BJ (cell line): ENCODE results near the gene SERPINB7. TPM values are rescaled to one million over a fixed set of nuclear protein-coding genes. Genes with fewer than 3 reads are reported as not detected.

Source experiments
- CTCF ChIA-PET: fragments of 350-600 bp; formaldehyde crosslinking; extraction: SDS; loops from one replicate; lab custom pipeline; 2021; ENCODE audit warnings: antibody characterized with exemption, inconsistent platforms; lab: Yijun Ruan, JAX
- POLR2A ChIA-PET: fragments of 300-600 bp; sonication (Branson Sonifier 250); formaldehyde crosslinking; extraction: SDS; loops from one replicate; lab custom pipeline; 2021; ENCODE audit warnings: antibody characterized with exemption; lab: Charles Lee
- DNase-seq: peaks from one replicate; pipeline ENCODE4 v3.0.0-alpha.2; 2011; ENCODE audit warnings: low read depth
- H3K27me3 ChIP-seq: 2 replicates; pipeline ENCODE4 v1.6.0; 2011; ENCODE audit warnings: low read length; ENCODE audit not compliant: control insufficient read depth, insufficient read depth
- H3K36me3 ChIP-seq: 2 replicates; pipeline ENCODE4 v1.5.1; 2011; ENCODE audit warnings: low read length; ENCODE audit not compliant: control insufficient read depth, insufficient read depth
- H3K4me3 ChIP-seq: 2 replicates; pipeline ENCODE4 v1.5.1; 2011; ENCODE audit warnings: low read depth, mild to moderate bottlenecking, control low read depth, low read length
- polyA plus RNA-seq: library from polyadenylated mRNA; depleted of rRNA; stranded (reverse); fragments of >200 nt; gene quantifications from 2 replicates; pipeline ENCODE4 v1.2.3, GENCODE V29; 2011
- TF ChIP-seq, protein P1 (sequence below): IDR thresholded peaks from 2 replicates; pipeline ENCODE4 v1.5.1; 2011; ENCODE audit warnings: low read depth, mild to moderate bottlenecking, control low read depth, inconsistent platforms, low read length, moderate library complexity; ENCODE audit not compliant: insufficient read depth

SERPINB7 gene
- polyA plus RNA-seq, 1 experiment = 149 TPM

DNA sequence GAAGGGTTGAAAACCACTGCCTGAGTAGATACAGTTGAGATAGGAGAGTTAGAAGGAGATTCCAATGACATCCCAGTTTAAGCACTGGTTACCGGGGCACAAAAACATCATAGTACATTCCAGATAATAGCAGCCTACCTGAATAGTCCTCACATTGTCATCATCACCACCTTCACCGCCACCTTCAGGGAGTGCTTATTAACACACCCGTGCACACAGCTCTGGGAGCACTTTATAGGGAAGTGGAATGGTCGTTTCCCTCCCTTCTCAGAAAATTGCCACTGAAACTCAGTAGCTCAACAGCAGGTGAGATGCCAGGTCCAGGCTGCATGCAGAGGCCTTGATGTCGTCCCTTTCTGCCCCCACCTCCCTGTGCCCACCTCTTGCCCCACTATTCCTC lies 8.2 kb downstream of the SERPINB7 start:
- POLR2A ChIA-PET = no interaction called here

DNA sequence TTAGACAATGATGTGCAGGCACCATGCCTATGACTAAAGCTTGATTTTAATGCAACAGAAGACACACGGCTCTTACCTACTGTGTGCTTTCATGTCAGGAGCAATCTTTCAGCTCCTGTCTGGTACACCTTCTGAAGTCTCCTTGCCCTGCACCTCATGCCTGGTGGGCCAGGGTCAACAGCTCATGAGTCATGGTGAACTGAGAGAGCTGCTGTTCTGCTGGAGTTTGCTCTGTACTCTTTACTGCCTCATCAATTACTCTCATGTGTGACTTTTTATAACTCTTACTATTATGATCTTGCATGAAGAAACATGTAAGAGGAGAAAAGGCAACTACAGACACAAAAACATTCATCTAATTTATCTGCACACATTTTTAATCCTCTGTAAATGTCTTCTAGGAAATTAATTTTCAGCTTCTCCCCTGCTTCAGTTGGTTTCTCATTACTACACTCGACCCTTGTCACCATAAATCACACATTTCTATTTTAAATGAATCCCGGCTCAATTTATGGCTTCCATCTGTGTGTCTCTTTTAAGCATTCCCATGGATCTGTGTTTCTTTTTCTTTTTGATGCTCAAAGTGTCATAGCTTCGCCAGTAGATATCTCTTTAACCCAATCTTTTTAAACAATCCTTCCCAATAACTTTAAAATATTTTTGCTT lies 9.7 kb downstream of the SERPINB7 start:
- Histone ChIP-seq H3K27me3 (no peaks in the 10 kb centered on the region), H3K36me3 (peaks cover 2% of the 10 kb centered on the region; the same call in 1 of the 2 replicates), H3K4me3 (no peak overlapping the region)
- TF ChIP-seq, protein P1, sequence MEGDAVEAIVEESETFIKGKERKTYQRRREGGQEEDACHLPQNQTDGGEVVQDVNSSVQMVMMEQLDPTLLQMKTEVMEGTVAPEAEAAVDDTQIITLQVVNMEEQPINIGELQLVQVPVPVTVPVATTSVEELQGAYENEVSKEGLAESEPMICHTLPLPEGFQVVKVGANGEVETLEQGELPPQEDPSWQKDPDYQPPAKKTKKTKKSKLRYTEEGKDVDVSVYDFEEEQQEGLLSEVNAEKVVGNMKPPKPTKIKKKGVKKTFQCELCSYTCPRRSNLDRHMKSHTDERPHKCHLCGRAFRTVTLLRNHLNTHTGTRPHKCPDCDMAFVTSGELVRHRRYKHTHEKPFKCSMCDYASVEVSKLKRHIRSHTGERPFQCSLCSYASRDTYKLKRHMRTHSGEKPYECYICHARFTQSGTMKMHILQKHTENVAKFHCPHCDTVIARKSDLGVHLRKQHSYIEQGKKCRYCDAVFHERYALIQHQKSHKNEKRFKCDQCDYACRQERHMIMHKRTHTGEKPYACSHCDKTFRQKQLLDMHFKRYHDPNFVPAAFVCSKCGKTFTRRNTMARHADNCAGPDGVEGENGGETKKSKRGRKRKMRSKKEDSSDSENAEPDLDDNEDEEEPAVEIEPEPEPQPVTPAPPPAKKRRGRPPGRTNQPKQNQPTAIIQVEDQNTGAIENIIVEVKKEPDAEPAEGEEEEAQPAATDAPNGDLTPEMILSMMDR = no peak
- ChIA-PET CTCF (interaction anchor here (1.2 to 1.6 kb wide), 4 partner anchors 19 to 60 kb away, joined by 4 to 5 read pairs (median 4); no protein-coding TSS in a partner anchor), POLR2A (no interaction called here)
- no peak for DNase-seq

More for the DNA sequence above, 8.2 kb downstream of the SERPINB7 start:
- CTCF ChIA-PET = interaction anchor here (0.6 to 0.9 kb wide), 2 partner anchors 190 to 641 kb away, joined by 3 to 4 read pairs; no protein-coding TSS in a partner anchor
- H3K36me3 ChIP-seq = peaks cover 2% of the 10 kb centered on the region; the same call in 1 of the 2 replicates
- TF ChIP-seq, protein P1 = no peak
- no peak overlapping the region for H3K4me3 ChIP-seq
- no peaks in the 10 kb centered on the region for H3K27me3 ChIP-seq
- no peak for DNase-seq

DNA sequence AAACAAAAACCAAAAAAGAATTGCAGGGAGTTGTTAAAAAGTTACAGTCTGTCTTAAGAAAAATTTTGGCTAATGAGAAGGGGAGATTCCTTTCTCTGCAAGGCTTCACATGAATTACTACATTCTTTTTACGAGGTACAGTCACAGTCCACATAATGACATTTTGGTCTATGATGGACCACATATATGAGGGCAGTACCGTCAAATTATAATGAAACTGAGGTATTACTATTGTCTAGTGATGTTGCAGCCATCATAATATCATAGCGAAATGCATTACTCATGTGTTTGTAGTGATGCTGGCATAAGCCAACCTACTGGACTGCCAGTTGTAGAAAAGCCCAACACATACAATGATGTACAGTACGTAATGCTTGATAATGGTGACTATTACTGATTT lies 12.5 kb downstream of the SERPINB7 start:
- CTCF ChIA-PET = no interaction called here
- DNase-seq = peak; percentile 35
- POLR2A ChIA-PET = no interaction called here
- Histone ChIP-seq H3K27me3 (no peaks in the 10 kb centered on the region), H3K36me3 (peaks cover 2% of the 10 kb centered on the region; the same call in 1 of the 2 replicates), H3K4me3 (no peak overlapping the region)
- TF ChIP-seq, protein P1 = no peak

DNA sequence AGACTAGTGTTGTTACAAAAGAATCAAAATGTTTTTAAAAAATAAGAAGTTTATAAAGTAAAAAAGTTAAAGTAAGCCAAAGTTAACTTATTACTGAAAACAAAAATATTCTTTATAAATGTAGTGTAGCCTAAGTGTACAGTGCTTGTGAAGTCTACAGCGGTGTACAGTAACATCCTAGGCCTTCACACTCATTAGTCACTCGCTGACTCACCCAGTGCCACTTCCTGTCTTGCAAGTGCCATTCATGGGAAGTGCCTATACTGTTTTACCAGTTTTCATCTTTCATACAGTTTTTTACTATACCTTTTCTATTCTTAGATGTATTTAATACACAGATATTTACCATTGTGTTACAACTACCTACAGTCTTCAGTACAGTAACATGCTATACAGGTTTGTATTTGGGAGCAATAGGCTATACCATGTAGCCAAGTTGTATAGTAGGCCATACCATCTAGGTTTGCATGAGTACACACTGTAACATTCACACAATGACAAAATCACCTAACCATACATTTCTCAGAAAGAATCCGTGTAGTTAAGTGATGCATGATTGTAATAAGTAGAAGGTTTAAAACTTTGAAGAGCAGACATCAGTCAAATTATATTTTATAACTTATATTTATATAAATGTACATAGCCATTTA lies 13.4 kb downstream of the SERPINB7 start:
- DNase-seq = peak; percentile 62
- ChIA-PET POLR2A (interaction anchor here (0.6 kb wide), 1 partner anchor 29 kb away, joined by 3 read pairs; no protein-coding TSS in a partner anchor), CTCF (no interaction called here)
- TF ChIP-seq, protein P1 = no peak
- Histone ChIP-seq H3K4me3 (no peak overlapping the region), H3K27me3 (no peaks in the 10 kb centered on the region), H3K36me3 (no peaks in the 10 kb centered on the region; the same call in 1 of the 2 replicates)

DNA sequence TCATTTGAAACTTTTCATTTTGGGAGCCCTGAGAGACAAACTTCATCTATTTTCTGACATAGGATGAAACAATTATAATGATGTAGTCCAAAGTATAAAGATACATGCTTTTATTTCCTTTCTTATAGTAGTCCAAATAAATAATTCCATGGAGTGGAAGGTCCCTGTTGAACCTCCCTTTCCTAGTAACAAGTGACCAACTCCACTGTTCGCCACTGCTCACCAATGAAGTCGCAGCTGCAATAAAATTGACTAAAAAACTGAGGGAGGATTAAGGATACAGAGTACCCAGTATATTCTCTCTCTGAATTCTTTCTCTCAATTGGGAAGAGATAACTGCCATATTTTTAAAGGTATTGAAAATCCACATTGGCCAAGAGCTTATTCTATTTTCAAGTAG lies 14.1 kb downstream of the SERPINB7 start:
- CTCF ChIA-PET = no interaction called here
- TF ChIP-seq, protein P1 = no peak
- Histone ChIP-seq H3K36me3 (no peaks in the 10 kb centered on the region), H3K4me3 (no peak overlapping the region), H3K27me3 (no peaks in the 10 kb centered on the region)
- no peak for DNase-seq
- POLR2A ChIA-PET = no interaction called here
